Stimulated activated memory B cell treated with anti-CD40 and anti-IgM and Interleukin-4, amounts not matched to agents 10 μg/mL and 1 μg/mL and 100 μg/mL, for 72 hours (primary cell): ENCODE measurements around the gene GALNT17.
"Not testable (repeated sequence)": the region's sequence is repeated elsewhere in the genome, so short reads cannot be mapped to it uniquely, and the experiment has no call there.

ENCODE experiments used
- ATAC-seq: fragments of 150-1000 bp; cut with Tn5 transposase; 2 replicates; pipeline ENCODE4 v1.10.0; 2021
- H3K27ac Mint-ChIP-seq: one replicate; pipeline ENCODE4 v1.8.0; 2022; ENCODE audit warnings: mild to moderate bottlenecking, mixed read lengths
- H3K27me3 Mint-ChIP-seq: one replicate; pipeline ENCODE4 v1.8.0; 2022; ENCODE audit warnings: mixed read lengths
- H3K36me3 Mint-ChIP-seq: one replicate; pipeline ENCODE4 v1.8.0; 2022; ENCODE audit warnings: mixed read lengths
- H3K4me1 Mint-ChIP-seq: one replicate; pipeline ENCODE4 v1.8.0; 2022; ENCODE audit warnings: mixed read lengths
- H3K4me3 Mint-ChIP-seq: one replicate; pipeline ENCODE4 v1.8.0; 2022; ENCODE audit warnings: mild to moderate bottlenecking, moderate library complexity, mixed read lengths
- H3K9me3 Mint-ChIP-seq: one replicate; pipeline ENCODE4 v1.8.0; 2022; ENCODE audit warnings: mixed read lengths

GALNT17 gene

GRCh38 chr7:71544816-71545215 lies 412.9 kb downstream of the GALNT17 start:
- H3K9me3 Mint-ChIP-seq: no peaks in the 10 kb centered on the region
- no peak overlapping the region for H3K4me3 Mint-ChIP-seq
- H3K27me3 Mint-ChIP-seq: no peaks in the 10 kb centered on the region
- H3K27ac Mint-ChIP-seq: no peak overlapping the region
- ATAC-seq: no peak
- no peaks in the 10 kb centered on the region for H3K36me3 Mint-ChIP-seq
- no peaks in the 10 kb centered on the region for H3K4me1 Mint-ChIP-seq

- Mint-ChIP-seq H3K4me1 (no peaks in the 10 kb centered on the region), H3K27ac (no peak overlapping the region), H3K36me3 (no peaks in the 10 kb centered on the region), H3K9me3 (peaks cover 5% of the 10 kb centered on the region), H3K4me3 (no peak overlapping the region), H3K27me3 (no peaks in the 10 kb centered on the region)
- ATAC-seq: no peak
These were observed 415.5 kb downstream of the GALNT17 start for GRCh38 chr7:71547426-71547825.

DNA sequence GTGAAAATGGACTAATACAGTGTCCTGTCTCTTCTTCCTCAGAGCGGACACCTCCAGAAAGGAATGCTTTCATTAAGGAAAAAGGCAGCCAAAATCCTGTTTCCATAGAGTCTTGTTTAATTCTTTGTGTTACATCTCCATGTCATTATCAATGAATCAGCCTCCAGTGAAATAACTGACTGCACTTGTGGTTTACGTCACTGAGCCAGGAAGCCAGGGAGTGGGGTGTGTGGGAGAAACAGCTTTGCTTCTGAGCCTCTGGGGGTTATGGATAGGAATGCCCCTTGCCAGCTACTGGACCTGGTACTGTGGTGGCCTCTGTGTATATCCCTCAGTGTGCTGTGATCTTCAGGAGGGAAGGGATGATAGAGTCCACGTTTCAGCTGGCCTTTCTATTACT lies 416.8 kb downstream of the GALNT17 start:
- H3K4me1 Mint-ChIP-seq: no peaks in the 10 kb centered on the region
- H3K27ac Mint-ChIP-seq: no peak overlapping the region
- no peak for ATAC-seq
- H3K4me3 Mint-ChIP-seq: no peak overlapping the region
- peaks cover 5% of the 10 kb centered on the region for H3K9me3 Mint-ChIP-seq
- no peaks in the 10 kb centered on the region for H3K27me3 Mint-ChIP-seq
- H3K36me3 Mint-ChIP-seq: no peaks in the 10 kb centered on the region

- Mint-ChIP-seq H3K27me3 (no peaks in the 10 kb centered on the region), H3K36me3 (no peaks in the 10 kb centered on the region), H3K27ac (no peak overlapping the region), H3K9me3 (peaks cover 9% of the 10 kb centered on the region), H3K4me3 (no peak overlapping the region), H3K4me1 (no peaks in the 10 kb centered on the region)
- ATAC-seq: no peak
These were observed 421.4 kb downstream of the GALNT17 start for GRCh38 chr7:71553306-71553705.

- no peak for ATAC-seq
- Mint-ChIP-seq H3K9me3 (peaks cover 11% of the 10 kb centered on the region), H3K4me3 (no peak overlapping the region), H3K27me3 (no peaks in the 10 kb centered on the region), H3K4me1 (no peaks in the 10 kb centered on the region), H3K36me3 (no peaks in the 10 kb centered on the region), H3K27ac (no peak overlapping the region)
These were observed 423.8 kb downstream of the GALNT17 start for GRCh38 chr7:71555758-71556157.

- H3K36me3 Mint-ChIP-seq: no peaks in the 10 kb centered on the region
- H3K4me3 Mint-ChIP-seq: no peak overlapping the region
- ATAC-seq: no peak
- H3K4me1 Mint-ChIP-seq: no peaks in the 10 kb centered on the region
- no peak overlapping the region for H3K27ac Mint-ChIP-seq
- H3K9me3 Mint-ChIP-seq: peaks cover 7% of the 10 kb centered on the region
- H3K27me3 Mint-ChIP-seq: no peaks in the 10 kb centered on the region
These were observed 427.1 kb downstream of the GALNT17 start for GRCh38 chr7:71558806-71559613.

DNA sequence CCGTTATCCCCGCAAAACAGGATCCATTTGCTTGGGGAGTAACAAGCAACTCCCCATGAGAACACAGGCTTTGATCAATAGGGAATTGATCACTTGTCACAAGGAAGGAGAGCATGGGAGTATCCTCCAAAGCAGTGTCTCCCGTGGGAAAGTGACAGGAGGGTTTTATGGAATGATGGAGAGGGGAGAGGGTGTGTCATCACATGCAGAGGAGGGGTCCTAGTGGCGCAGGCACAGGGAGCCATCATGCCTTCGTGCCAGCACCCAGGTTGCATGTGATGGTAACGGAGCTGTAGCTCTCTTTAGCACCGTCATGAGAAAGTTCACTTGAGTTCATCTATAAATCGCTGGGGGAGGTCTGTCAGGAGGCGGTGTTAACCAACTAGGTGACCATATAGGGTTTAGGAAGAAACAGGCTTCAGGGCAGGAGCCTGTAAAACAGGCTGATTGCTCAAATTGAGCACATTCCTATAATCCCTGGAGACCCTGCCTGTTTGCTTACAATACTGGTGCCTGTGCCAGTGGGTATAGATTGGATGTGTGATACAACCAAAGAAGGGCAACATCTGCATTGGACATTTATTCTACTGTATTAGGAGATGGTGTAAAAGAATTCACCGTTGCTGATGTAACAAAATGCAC lies 428.5 kb downstream of the GALNT17 start:
- ATAC-seq: no peak
- no peaks in the 10 kb centered on the region for H3K36me3 Mint-ChIP-seq

DNA sequence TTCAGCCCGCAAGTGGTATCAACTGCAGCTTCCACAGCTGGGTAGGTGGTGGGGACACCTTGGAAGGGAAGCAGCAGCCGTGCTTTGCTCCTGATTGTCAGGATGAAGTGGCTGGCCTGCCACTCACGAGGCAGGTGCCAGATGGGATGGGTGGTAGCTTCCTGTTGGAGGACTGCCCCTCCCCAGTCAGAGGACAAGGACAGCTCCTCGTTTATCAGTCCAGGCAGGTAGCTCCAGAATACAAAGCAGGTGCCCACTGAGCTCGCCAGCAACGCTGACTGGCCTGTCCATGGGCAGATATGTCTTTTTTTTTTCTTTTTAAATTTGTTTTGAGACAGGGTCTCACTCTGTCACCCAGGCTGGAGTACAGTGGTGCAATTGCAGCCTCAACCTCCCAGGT lies 431.3 kb downstream of the GALNT17 start:
- peaks cover 3% of the 10 kb centered on the region for H3K9me3 Mint-ChIP-seq
- H3K27ac Mint-ChIP-seq: no peak overlapping the region
- H3K4me3 Mint-ChIP-seq: no peak overlapping the region
- H3K36me3 Mint-ChIP-seq: no peaks in the 10 kb centered on the region
- no peaks in the 10 kb centered on the region for H3K27me3 Mint-ChIP-seq
- ATAC-seq: no peak
- H3K4me1 Mint-ChIP-seq: no peaks in the 10 kb centered on the region

More for the DNA sequence above, 428.5 kb downstream of the GALNT17 start:
- peaks cover 3% of the 10 kb centered on the region for H3K9me3 Mint-ChIP-seq
- no peak overlapping the region for H3K4me3 Mint-ChIP-seq
- no peaks in the 10 kb centered on the region for H3K27me3 Mint-ChIP-seq
- no peaks in the 10 kb centered on the region for H3K4me1 Mint-ChIP-seq
- H3K27ac Mint-ChIP-seq: no peak overlapping the region

DNA sequence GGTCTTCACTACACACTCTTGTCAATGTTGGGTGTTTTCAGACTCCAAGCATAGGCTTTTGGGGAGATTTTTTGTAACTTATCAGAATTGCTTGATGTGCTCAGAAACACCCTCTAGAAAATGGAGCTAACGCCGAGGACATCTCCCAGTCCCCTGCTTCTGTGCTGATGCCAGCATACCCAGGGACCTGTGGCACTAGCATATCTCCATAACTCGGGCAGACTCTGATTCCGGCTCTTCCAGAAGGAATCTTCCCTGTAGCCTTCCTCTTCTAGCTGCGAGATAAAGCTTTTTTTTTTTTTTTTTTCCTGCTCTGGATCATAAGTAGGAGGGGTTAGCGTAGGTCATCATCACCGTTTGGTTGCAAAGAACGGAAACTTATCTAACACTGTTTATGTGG lies 434.4 kb downstream of the GALNT17 start:
- Mint-ChIP-seq H3K36me3 (no peaks in the 10 kb centered on the region), H3K4me1 (no peaks in the 10 kb centered on the region), H3K27me3 (no peaks in the 10 kb centered on the region), H3K9me3 (peaks cover 8% of the 10 kb centered on the region), H3K27ac (no peak overlapping the region), H3K4me3 (no peak overlapping the region)
- ATAC-seq: no peak

GRCh38 chr7:71566991-71567390 lies 435.0 kb downstream of the GALNT17 start:
- Mint-ChIP-seq H3K27ac (no peak overlapping the region), H3K4me1 (no peaks in the 10 kb centered on the region), H3K9me3 (peaks cover 8% of the 10 kb centered on the region), H3K36me3 (no peaks in the 10 kb centered on the region), H3K27me3 (no peaks in the 10 kb centered on the region), H3K4me3 (no peak overlapping the region)
- no peak for ATAC-seq

GRCh38 chr7:71574153-71574860 lies 442.4 kb downstream of the GALNT17 start:
- Mint-ChIP-seq H3K4me1 (no peaks in the 10 kb centered on the region), H3K9me3 (peaks cover 13% of the 10 kb centered on the region), H3K27me3 (no peaks in the 10 kb centered on the region), H3K27ac (no peak overlapping the region), H3K36me3 (no peaks in the 10 kb centered on the region), H3K4me3 (no peak overlapping the region)
- no peak for ATAC-seq

DNA sequence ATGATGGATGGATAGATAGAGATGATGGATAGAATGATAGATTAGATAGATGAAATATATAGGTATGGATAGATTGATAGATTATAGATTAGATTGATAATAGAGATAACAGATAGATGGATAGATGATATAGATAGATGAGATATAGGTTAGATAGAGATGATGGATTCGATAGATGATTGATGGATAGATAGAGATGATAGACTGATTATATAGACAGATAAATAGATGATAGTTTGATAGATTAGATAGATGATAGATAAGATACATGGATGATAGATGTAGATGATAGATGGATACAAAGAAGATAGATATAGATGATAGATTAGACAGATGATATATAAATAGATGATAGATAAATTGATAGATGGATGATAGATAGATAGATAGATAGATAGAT lies 448.1 kb downstream of the GALNT17 start:
- Mint-ChIP-seq H3K9me3 (peaks cover 4% of the 10 kb centered on the region), H3K27ac (no peak overlapping the region), H3K4me1 (no peaks in the 10 kb centered on the region), H3K27me3 (no peaks in the 10 kb centered on the region), H3K36me3 (no peaks in the 10 kb centered on the region), H3K4me3 (no peak overlapping the region)
- ATAC-seq: no peak

- no peaks in the 10 kb centered on the region for H3K36me3 Mint-ChIP-seq
- H3K27ac Mint-ChIP-seq: no peak overlapping the region
- H3K9me3 Mint-ChIP-seq: peaks cover 4% of the 10 kb centered on the region
- no peak for ATAC-seq
- H3K4me3 Mint-ChIP-seq: no peak overlapping the region
- H3K27me3 Mint-ChIP-seq: no peaks in the 10 kb centered on the region
- no peaks in the 10 kb centered on the region for H3K4me1 Mint-ChIP-seq
These were observed 452.3 kb downstream of the GALNT17 start for GRCh38 chr7:71584256-71584655.

GRCh38 chr7:71591876-71592275 lies 459.9 kb downstream of the GALNT17 start:
- no peaks in the 10 kb centered on the region for H3K4me1 Mint-ChIP-seq

DNA sequence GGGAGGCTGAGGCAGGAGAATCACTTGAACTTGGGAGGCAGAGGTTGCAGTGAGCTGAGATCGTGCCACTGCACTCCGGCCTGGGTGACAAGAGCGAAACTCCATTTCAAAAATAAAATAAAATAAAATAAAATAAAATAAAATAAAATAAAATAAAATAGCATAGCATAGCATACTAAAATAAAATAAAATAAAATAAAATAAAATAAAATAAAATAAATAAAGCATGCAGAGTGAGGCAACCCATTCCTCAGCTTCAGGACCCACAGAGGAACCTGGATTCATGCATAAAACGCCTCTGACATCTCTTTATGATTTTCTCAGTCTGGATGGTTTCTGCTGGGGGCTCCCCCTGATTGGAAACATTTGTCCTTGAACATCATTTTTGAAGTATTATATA lies 460.4 kb downstream of the GALNT17 start:
- ATAC-seq, H3K27ac Mint-ChIP-seq, H3K36me3 Mint-ChIP-seq, H3K4me3 Mint-ChIP-seq, H3K27me3 Mint-ChIP-seq, H3K4me1 Mint-ChIP-seq: not testable (repeated sequence)
- H3K9me3 Mint-ChIP-seq: peaks cover 11% of the 10 kb centered on the region

More at GRCh38 chr7:71591876-71592275, 459.9 kb downstream of the GALNT17 start:
- Mint-ChIP-seq H3K4me3 (no peak overlapping the region), H3K36me3 (no peaks in the 10 kb centered on the region), H3K27ac (no peak overlapping the region), H3K9me3 (peaks cover 11% of the 10 kb centered on the region), H3K27me3 (no peaks in the 10 kb centered on the region)
- no peak for ATAC-seq
